Tibial nerve (tissue), 4 donors: ENCODE data around the gene ATG7. TPM values are rescaled to one million over a fixed set of nuclear protein-coding genes. Genes with fewer than 3 reads are reported as not detected.
A peak's percentile ranks its signal among the peaks of the same experiment; 100 is the strongest.
"Not testable (repeated sequence)": the region's sequence is repeated elsewhere in the genome, so short reads cannot be mapped to it uniquely, and the experiment has no call there.

Experiments
- DNase-seq, 2 donors: peaks; one replicate each; pipeline ENCODE4 v3.0.0-alpha.2; 2019; ENCODE audit warnings: low spot score in 2 of 2
- H3K27ac ChIP-seq, 4 donors: fragments of 200-600 bp; sonication (generic) in 3 of 4; one replicate each; pipeline ENCODE4 v1.5.1; 2017 to 2019; ENCODE audit warnings: mild to moderate bottlenecking in 1 of 4
- H3K27me3 ChIP-seq, 2 donors: fragments of 200-600 bp; sonication (generic) in 1 of 2; one replicate each; pipeline versions ENCODE4 v1.5.1 to v1.6.0; 2017 to 2019
- H3K36me3 ChIP-seq, 3 donors: fragments of 200-600 bp; sonication (generic); one replicate each; pipeline ENCODE4 v1.5.1; 2018 to 2019
- H3K4me1 ChIP-seq, 4 donors: fragments of 200-600 bp; sonication (generic) in 3 of 4; one replicate each; pipeline ENCODE4 v1.5.1; 2017 to 2019
- H3K4me3 ChIP-seq, 4 donors: fragments of 200-600 bp; sonication (generic) in 3 of 4; one replicate each; pipeline ENCODE4 v1.5.1; 2017 to 2019; ENCODE audit warnings: mild to moderate bottlenecking in 1 of 4, moderate library complexity in 1 of 4
- H3K9me3 ChIP-seq, 4 donors: fragments of 200-600 bp; sonication (generic) in 3 of 4; one replicate each; pipeline ENCODE4 v1.5.1; 2017 to 2019
- CTCF ChIP-seq, 5 experiments: fragments of 200-600 bp in 3 of 5; fragments of 450-650 bp in 2 of 5; sonication (generic) in 3 of 5; IDR thresholded peaks; one replicate each; pipeline ENCODE4 v1.5.1; 2016 to 2019; ENCODE audit warnings: antibody characterized with exemption in 5 of 5, mild to moderate bottlenecking in 3 of 5, moderate library complexity in 2 of 5
- EP300 ChIP-seq, 2 donors: sonication (generic); formaldehyde crosslinking; IDR thresholded peaks; one replicate each; pipeline ENCODE4 v1.6.1; 2017; ENCODE audit warnings: antibody characterized with exemption in 2 of 2, mild to moderate bottlenecking in 1 of 2
- POLR2A ChIP-seq, 2 donors: fragments of 450-650 bp; IDR thresholded peaks; one replicate each; pipeline ENCODE4 v1.6.1; 2017; ENCODE audit warnings: antibody characterized with exemption in 2 of 2, mild to moderate bottlenecking in 2 of 2, moderate library complexity in 2 of 2
- WGBS, 2 donors: methylation state at CpG; one replicate each; pipeline ENCODE4 v1.1.5; 2018; 5-methylcytosine and 5-hydroxymethylcytosine counted together
- total RNA-seq, 4 donors: library from RNA; depleted of rRNA; stranded (reverse); fragments of >200 nt; gene quantifications; one replicate each; pipeline ENCODE4 v1.1.0, GENCODE V29; 2016

The ATG7 gene
- total RNA-seq, 4 donors from 2014 or later, result 71.0 to 94.0 (median 76.2) TPM

GRCh38 chr3:11591002-11591355 is 318.8 kb downstream of the ATG7 start:
- no peaks in the 10 kb centered on the region for H3K27me3 ChIP-seq
- no peaks in the 10 kb centered on the region for H3K9me3 ChIP-seq
- peak overlapping the region; percentile 63 to 95 (median 82) for H3K27ac ChIP-seq
- peak overlapping the region in 2 of 4 donors; percentile 13 to 18 for H3K4me3 ChIP-seq
- H3K4me1 ChIP-seq, result peaks cover 0 to 86% (median 69%) of the 10 kb centered on the region in 4 donors
- 19 to 37% methylated on average over 7 of the region's 7 CpGs for WGBS, 2 donors
- H3K36me3 ChIP-seq, result no peaks in the 10 kb centered on the region
- DNase-seq, result no peak
- no peak for TF ChIP-seq EP300 (IDR thresholded peaks at IDR 0.05)
- TF ChIP-seq CTCF (IDR thresholded peaks at IDR 0.05), result no peak
- no peak for TF ChIP-seq POLR2A (IDR thresholded peaks at IDR 0.05)

- H3K4me1 ChIP-seq, result peaks cover 0 to 86% (median 68%) of the 10 kb centered on the region in 4 donors
- H3K9me3 ChIP-seq, result no peaks in the 10 kb centered on the region
- no peaks in the 10 kb centered on the region for H3K36me3 ChIP-seq
- TF ChIP-seq EP300 (IDR thresholded peaks at IDR 0.05) (peak in 1 of 2 donors; percentile 93), CTCF (IDR thresholded peaks at IDR 0.05) (peak in 1 of 5 experiments; percentile 22), POLR2A (IDR thresholded peaks at IDR 0.05) (no peak)
- peak overlapping the region in 2 of 4 donors; percentile 13 to 18 for H3K4me3 ChIP-seq
- H3K27ac ChIP-seq, result peak overlapping the region; percentile 63 to 95 (median 82)
- 10 to 13% methylated on average over 9 of the region's 9 CpGs for WGBS, 2 donors
- H3K27me3 ChIP-seq, result no peaks in the 10 kb centered on the region
- peak; percentile 51 to 67 for DNase-seq
These were observed 319.4 kb downstream of the ATG7 start for GRCh38 chr3:11591391-11592282.

GRCh38 chr3:11592445-11593298 is 320.5 kb downstream of the ATG7 start:
- peak in 1 of 2 donors; percentile 33 for TF ChIP-seq EP300 (IDR thresholded peaks at IDR 0.05)
- no peak for TF ChIP-seq POLR2A (IDR thresholded peaks at IDR 0.05)
- H3K4me1 ChIP-seq, result peaks cover 0 to 79% (median 60%) of the 10 kb centered on the region in 4 donors
- no peak for DNase-seq
- H3K9me3 ChIP-seq, result no peaks in the 10 kb centered on the region
- H3K36me3 ChIP-seq, result no peaks in the 10 kb centered on the region
- H3K27ac ChIP-seq, result peak overlapping the region; percentile 63 to 95 (median 82)
- H3K4me3 ChIP-seq, result no peak overlapping the region
- WGBS, 2 donors, result 22 to 30% methylated on average over 14 of the region's 14 CpGs
- no peaks in the 10 kb centered on the region for H3K27me3 ChIP-seq

GRCh38 chr3:11593318-11594034 is 321.3 kb downstream of the ATG7 start:
- no peak for DNase-seq
- WGBS, 2 donors, result 28 to 34% methylated on average over 7 to 10 of the region's 10 CpGs
- Histone ChIP-seq H3K4me1 (peaks cover 0 to 76% (median 55%) of the 10 kb centered on the region in 4 donors), H3K9me3 (no peaks in the 10 kb centered on the region), H3K36me3 (no peaks in the 10 kb centered on the region), H3K27me3 (no peaks in the 10 kb centered on the region), H3K4me3 (no peak overlapping the region), H3K27ac (peak overlapping the region in 3 of 4 donors; percentile 75 to 95 (median 88))
- no peak for TF ChIP-seq CTCF (IDR thresholded peaks at IDR 0.05)
- TF ChIP-seq POLR2A (IDR thresholded peaks at IDR 0.05), result no peak
- TF ChIP-seq EP300 (IDR thresholded peaks at IDR 0.05), result no peak

GRCh38 chr3:11595024-11595423 is 322.8 kb downstream of the ATG7 start:
- H3K4me3 ChIP-seq, H3K9me3 ChIP-seq, H3K27me3 ChIP-seq, DNase-seq, H3K36me3 ChIP-seq, H3K27ac ChIP-seq: not testable (repeated sequence)
- H3K4me1 ChIP-seq, result peaks cover 0 to 76% (median 44%) of the 10 kb centered on the region in 4 donors
- 91 to 96% methylated on average over 5 of the region's 5 CpGs for WGBS, 2 donors
